KMS-11 (cell line): ENCODE results near the gene ETNPPL.
"Not testable (repeated sequence)": the region's sequence is repeated elsewhere in the genome, so short reads cannot be mapped to it uniquely, and the experiment has no call there.

Experiments used
- H2AFZ ChIP-seq: fragments of 200-600 bp; sonication (generic); 2 replicates; pipeline ENCODE4 v1.6.1; 2016; ENCODE audit warnings: antibody characterized with exemption, mixed run types, low read depth
- H3K27ac ChIP-seq: fragments of 200-600 bp; sonication (generic); 2 replicates; pipeline ENCODE4 v1.6.1; 2016; ENCODE audit warnings: mild to moderate bottlenecking, mixed run types
- H3K27me3 ChIP-seq: fragments of 200-600 bp; sonication (generic); 2 replicates; pipeline ENCODE4 v1.6.1; 2017; ENCODE audit warnings: mild to moderate bottlenecking, low read depth, mixed run types, moderate library complexity; ENCODE audit not compliant: insufficient read depth
- H3K36me3 ChIP-seq: fragments of 200-600 bp; sonication (generic); 2 replicates; pipeline ENCODE4 v1.6.1; 2017; ENCODE audit warnings: mild to moderate bottlenecking, mixed run types; ENCODE audit not compliant: insufficient read depth
- H3K4me1 ChIP-seq: fragments of 200-600 bp; sonication (generic); 2 replicates; pipeline ENCODE4 v1.6.1; 2016; ENCODE audit warnings: mild to moderate bottlenecking, low read depth, mixed run types; ENCODE audit not compliant: poor library complexity, severe bottlenecking
- H3K4me2 ChIP-seq: fragments of 200-600 bp; sonication (generic); 2 replicates; pipeline ENCODE4 v1.7.0; 2016; ENCODE audit warnings: mild to moderate bottlenecking, mixed run types
- H3K4me3 ChIP-seq: fragments of 200-600 bp; sonication (generic); IDR thresholded peaks from 2 replicates; pipeline ENCODE4 v1.6.1; 2017; ENCODE audit warnings: low read depth, low read length, mixed read lengths; ENCODE audit not compliant: insufficient read depth
- H3K79me2 ChIP-seq: fragments of 200-600 bp; sonication (generic); 2 replicates; pipeline ENCODE4 v1.6.1; 2016; ENCODE audit warnings: low read depth, mixed run types; ENCODE audit not compliant: insufficient read depth
- H3K9ac ChIP-seq: fragments of 200-600 bp; sonication (generic); 2 replicates; pipeline ENCODE4 v1.6.1; 2016; ENCODE audit warnings: mild to moderate bottlenecking, mixed run types
- H4K20me1 ChIP-seq: fragments of 200-600 bp; sonication (generic); 2 replicates; pipeline ENCODE4 v1.6.1; 2016; ENCODE audit warnings: mild to moderate bottlenecking, mixed run types; ENCODE audit not compliant: insufficient read depth
- CTCF ChIP-seq: fragments of 200-600 bp; sonication (generic); conservative IDR thresholded peaks from 2 replicates; pipeline ENCODE4 v1.6.1; 2017; ENCODE audit warnings: low read depth, mild to moderate bottlenecking, antibody characterized with exemption, low read length, moderate library complexity, mixed read lengths

ETNPPL gene

GRCh38 chr4:108725457-108725856 lies 37.4 kb downstream of the ETNPPL start:
- Histone ChIP-seq H3K9ac (no peak overlapping the region), H2AFZ (no peak overlapping the region), H3K27me3 (no peaks in the 10 kb centered on the region), H3K4me1 (no peaks in the 10 kb centered on the region), H3K4me3 (no peak overlapping the region), H4K20me1 (no peaks in the 10 kb centered on the region), H3K27ac (no peak overlapping the region), H3K79me2 (no peaks in the 10 kb centered on the region), H3K36me3 (no peaks in the 10 kb centered on the region; the same call in 1 of the 2 replicates), H3K4me2 (no peak overlapping the region)
- TF ChIP-seq CTCF, result no peak

- no peaks in the 10 kb centered on the region for H4K20me1 ChIP-seq
- H3K4me2 ChIP-seq, result no peak overlapping the region
- no peak overlapping the region for H3K4me3 ChIP-seq
- H3K27me3 ChIP-seq, result no peaks in the 10 kb centered on the region
- no peak for TF ChIP-seq CTCF
- no peak overlapping the region for H3K9ac ChIP-seq
- H3K36me3 ChIP-seq, result no peaks in the 10 kb centered on the region
- no peaks in the 10 kb centered on the region for H3K79me2 ChIP-seq
- no peak overlapping the region for H2AFZ ChIP-seq
- no peaks in the 10 kb centered on the region for H3K4me1 ChIP-seq
- H3K27ac ChIP-seq, result no peak overlapping the region
Observed at GRCh38 chr4:108717386-108717785, 45.5 kb downstream of the ETNPPL start.

- H4K20me1 ChIP-seq, result no peaks in the 10 kb centered on the region
- H3K4me3 ChIP-seq, result no peak overlapping the region
- no peak for TF ChIP-seq CTCF
- no peak overlapping the region for H3K27ac ChIP-seq
- no peaks in the 10 kb centered on the region for H3K4me1 ChIP-seq
- no peaks in the 10 kb centered on the region for H3K27me3 ChIP-seq
- no peaks in the 10 kb centered on the region for H3K36me3 ChIP-seq
- H3K79me2 ChIP-seq, result no peaks in the 10 kb centered on the region
- no peak overlapping the region for H3K9ac ChIP-seq
- H2AFZ ChIP-seq, result no peak overlapping the region
- no peak overlapping the region for H3K4me2 ChIP-seq
Observed at GRCh38 chr4:108716340-108716739, 46.5 kb downstream of the ETNPPL start.

GRCh38 chr4:108714880-108715279 lies 48.0 kb downstream of the ETNPPL start:
- Histone ChIP-seq H3K4me2 (no peak overlapping the region), H4K20me1 (no peaks in the 10 kb centered on the region), H3K4me1 (no peaks in the 10 kb centered on the region), H3K27me3 (no peaks in the 10 kb centered on the region), H3K9ac (no peak overlapping the region), H3K79me2 (no peaks in the 10 kb centered on the region), H3K27ac (no peak overlapping the region), H2AFZ (no peak overlapping the region), H3K4me3 (no peak overlapping the region), H3K36me3 (no peaks in the 10 kb centered on the region)
- no peak for TF ChIP-seq CTCF

GRCh38 chr4:108710578-108710977 lies 52.3 kb downstream of the ETNPPL start:
- H3K9ac ChIP-seq, H3K79me2 ChIP-seq, H3K27ac ChIP-seq, H4K20me1 ChIP-seq, H3K36me3 ChIP-seq, H2AFZ ChIP-seq, H3K4me2 ChIP-seq, H3K4me1 ChIP-seq, H3K4me3 ChIP-seq, H3K27me3 ChIP-seq: not testable (repeated sequence)
